Breast epithelium (tissue), 4 donors: ENCODE data around the gene GRIK4. TPM values are rescaled to one million over a fixed set of nuclear protein-coding genes. Genes with fewer than 3 reads are reported as not detected.

Source experiments
- DNase-seq, 2 donors: peaks; one replicate each; pipeline ENCODE4 v3.0.0-alpha.2; 2019; ENCODE audit warnings: low spot score in 2 of 2
- H3K27ac ChIP-seq, 2 donors: fragments of 200-600 bp; sonication (generic) in 1 of 2; one replicate each; pipeline ENCODE4 v1.5.1; 2016 to 2019; ENCODE audit warnings: mild to moderate bottlenecking in 1 of 2
- H3K27me3 ChIP-seq, 2 donors: fragments of 200-600 bp; sonication (generic) in 1 of 2; one replicate each; pipeline versions ENCODE4 v1.5.1 to v1.6.0; 2017 to 2019; ENCODE audit warnings: control low read depth in 1 of 2, mild to moderate bottlenecking in 1 of 2
- H3K36me3 ChIP-seq: fragments of 200-600 bp; one replicate; pipeline ENCODE4 v1.5.1; 2019
- H3K4me1 ChIP-seq, 2 donors: fragments of 200-600 bp; sonication (generic); one replicate each; pipeline ENCODE4 v1.5.1; 2016 to 2019; ENCODE audit warnings: control low read depth in 1 of 2
- H3K4me3 ChIP-seq, 3 donors: fragments of 200-600 bp; sonication (generic); 1 replicate in 2 of 3; 2 replicates in 1 of 3; pipeline ENCODE4 v1.5.1; 2016 to 2019; ENCODE audit warnings: mild to moderate bottlenecking in 3 of 3, moderate library complexity in 2 of 3
- H3K9me3 ChIP-seq, 2 donors: fragments of 200-600 bp; sonication (generic) in 1 of 2; one replicate each; pipeline ENCODE4 v1.5.1; 2016 to 2019; ENCODE audit warnings: control low read depth in 1 of 2
- POLR2A ChIP-seq: fragments of 450-650 bp; IDR thresholded peaks from one replicate; pipeline ENCODE4 v1.6.1; 2016; ENCODE audit warnings: antibody characterized with exemption, mild to moderate bottlenecking, moderate library complexity
- POLR2AphosphoS5 ChIP-seq, 3 donors: sonication (generic); formaldehyde crosslinking; IDR thresholded peaks; one replicate each; pipeline ENCODE4 v1.6.1; 2017; ENCODE audit warnings: antibody characterized with exemption in 3 of 3
- intact Hi-C: fragments of 100-400 bp; cut with DNase I; formaldehyde crosslinking; loops from one replicate; pipeline ENCODE4 v1.15.1; 2023; ENCODE audit warnings: low total_unique reads
- total RNA-seq, 3 donors: library from RNA; depleted of rRNA; stranded (reverse); fragments of >200 nt; gene quantifications; one replicate each; pipeline ENCODE4 v1.1.0, GENCODE V29; 2016
- TF ChIP-seq, protein P1 (sequence below), 3 donors: fragments of 450-650 bp; IDR thresholded peaks; one replicate each; pipeline ENCODE4 v1.5.1; 2016 to 2017; ENCODE audit warnings: antibody characterized with exemption in 3 of 3, mild to moderate bottlenecking in 3 of 3, moderate library complexity in 3 of 3

Gene GRIK4
- total RNA-seq, 3 donors from 2014 or later: 0.29 to 0.66 TPM; not detected in 1

DNA sequence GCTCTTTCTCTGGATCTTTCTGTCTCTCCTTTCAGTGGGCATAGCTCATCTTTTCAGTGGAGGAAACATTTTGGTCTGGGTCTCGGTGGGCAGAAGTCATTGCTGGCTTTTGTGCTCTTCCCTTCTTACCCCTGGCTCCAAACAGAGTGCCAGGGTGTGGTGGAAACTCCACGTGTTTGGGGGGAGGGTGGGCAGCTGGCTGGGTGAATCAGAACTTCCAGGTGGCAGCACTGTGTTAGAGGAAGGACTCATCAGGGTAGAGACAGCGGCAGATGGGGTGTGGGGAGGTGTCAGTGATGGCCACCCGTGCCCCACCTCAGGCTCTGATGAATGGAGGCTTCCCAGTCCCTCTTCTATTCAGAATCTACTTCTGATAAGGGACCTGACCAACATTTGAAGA is 114.0 kb downstream of the GRIK4 start:
- no peak overlapping the region for H3K27ac ChIP-seq
- DNase-seq: no peak
- no peak for TF ChIP-seq POLR2A
- TF ChIP-seq, protein P1, sequence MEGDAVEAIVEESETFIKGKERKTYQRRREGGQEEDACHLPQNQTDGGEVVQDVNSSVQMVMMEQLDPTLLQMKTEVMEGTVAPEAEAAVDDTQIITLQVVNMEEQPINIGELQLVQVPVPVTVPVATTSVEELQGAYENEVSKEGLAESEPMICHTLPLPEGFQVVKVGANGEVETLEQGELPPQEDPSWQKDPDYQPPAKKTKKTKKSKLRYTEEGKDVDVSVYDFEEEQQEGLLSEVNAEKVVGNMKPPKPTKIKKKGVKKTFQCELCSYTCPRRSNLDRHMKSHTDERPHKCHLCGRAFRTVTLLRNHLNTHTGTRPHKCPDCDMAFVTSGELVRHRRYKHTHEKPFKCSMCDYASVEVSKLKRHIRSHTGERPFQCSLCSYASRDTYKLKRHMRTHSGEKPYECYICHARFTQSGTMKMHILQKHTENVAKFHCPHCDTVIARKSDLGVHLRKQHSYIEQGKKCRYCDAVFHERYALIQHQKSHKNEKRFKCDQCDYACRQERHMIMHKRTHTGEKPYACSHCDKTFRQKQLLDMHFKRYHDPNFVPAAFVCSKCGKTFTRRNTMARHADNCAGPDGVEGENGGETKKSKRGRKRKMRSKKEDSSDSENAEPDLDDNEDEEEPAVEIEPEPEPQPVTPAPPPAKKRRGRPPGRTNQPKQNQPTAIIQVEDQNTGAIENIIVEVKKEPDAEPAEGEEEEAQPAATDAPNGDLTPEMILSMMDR (IDR thresholded peaks at IDR 0.05): no peak
- intact Hi-C loops: no loop called here
- no peaks in the 10 kb centered on the region for H3K36me3 ChIP-seq
- no peaks in the 10 kb centered on the region for H3K4me1 ChIP-seq
- no peaks in the 10 kb centered on the region for H3K27me3 ChIP-seq
- no peaks in the 10 kb centered on the region for H3K9me3 ChIP-seq
- no peak overlapping the region for H3K4me3 ChIP-seq

DNA sequence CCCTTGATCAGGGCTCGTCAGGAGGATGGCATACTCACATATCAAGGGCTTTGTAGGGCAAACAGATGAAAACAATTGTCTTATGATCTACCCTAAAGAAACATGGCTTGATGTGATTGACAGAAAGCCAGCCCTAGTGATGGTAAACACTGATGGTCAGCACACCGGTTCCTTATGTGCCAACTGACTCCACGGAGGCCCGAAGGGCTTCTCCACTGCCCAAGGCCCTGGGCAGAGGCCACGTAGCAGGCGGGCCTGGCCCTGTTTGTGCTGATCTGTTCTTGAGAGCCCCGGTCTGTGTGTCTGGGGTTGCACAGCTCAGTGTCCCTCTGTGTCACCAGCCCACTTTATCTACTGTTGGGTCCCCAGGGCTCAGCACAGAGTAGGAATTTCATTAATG is 115.2 kb downstream of the GRIK4 start:
- intact Hi-C loops: no loop called here
- no peak for DNase-seq
- Histone ChIP-seq H3K27me3 (no peaks in the 10 kb centered on the region), H3K27ac (no peak overlapping the region), H3K4me3 (no peak overlapping the region), H3K36me3 (no peaks in the 10 kb centered on the region), H3K4me1 (no peaks in the 10 kb centered on the region), H3K9me3 (no peaks in the 10 kb centered on the region)
- TF ChIP-seq, protein P1 (IDR thresholded peaks at IDR 0.05): no peak
- TF ChIP-seq POLR2A (no peak), POLR2AphosphoS5 (IDR thresholded peaks at IDR 0.05) (no peak)

DNA sequence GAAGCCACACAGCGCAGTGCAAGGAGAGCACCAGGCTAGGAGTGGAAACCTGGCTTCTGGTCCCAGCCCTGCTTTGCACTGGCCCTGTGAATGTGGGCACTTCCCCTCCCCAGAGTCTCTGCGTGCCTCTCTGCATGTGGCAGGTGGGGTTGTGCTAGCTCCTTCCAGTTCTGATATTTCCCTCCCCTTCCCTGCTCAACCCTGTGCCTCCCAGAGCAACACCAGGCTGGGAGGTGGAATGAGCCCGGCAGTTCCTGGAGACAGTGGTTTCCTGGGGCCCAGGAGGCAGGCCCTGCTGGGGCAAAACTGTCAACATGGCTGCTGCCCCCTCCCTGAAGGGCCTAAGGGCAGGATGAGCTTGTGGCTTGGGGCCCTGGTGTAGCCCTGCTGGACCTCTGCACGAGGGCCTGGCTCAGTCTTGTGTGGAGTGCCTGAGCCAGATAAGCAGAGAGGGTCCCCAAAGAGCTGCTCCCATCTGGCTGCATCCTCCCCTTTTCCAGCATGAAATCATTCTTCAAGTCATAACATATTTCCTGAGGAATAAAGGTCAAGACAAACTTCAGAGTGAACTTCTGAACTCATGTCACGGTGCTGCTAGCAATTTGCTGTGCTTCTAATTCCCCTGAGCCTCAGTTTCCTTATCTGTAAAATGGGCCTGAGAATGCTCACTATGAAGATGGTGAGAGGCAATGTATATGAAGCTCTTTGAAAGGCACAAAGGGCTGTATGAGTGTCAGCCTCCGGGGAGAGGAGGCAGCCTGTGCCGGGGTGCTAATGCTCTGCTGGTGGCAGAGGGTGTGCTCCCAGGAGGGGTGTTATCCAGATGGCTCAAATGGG is 116.0 kb downstream of the GRIK4 start:
- H3K36me3 ChIP-seq: no peaks in the 10 kb centered on the region
- H3K4me1 ChIP-seq: no peaks in the 10 kb centered on the region
- no peaks in the 10 kb centered on the region for H3K9me3 ChIP-seq
- H3K27me3 ChIP-seq: no peaks in the 10 kb centered on the region
- TF ChIP-seq, protein P1 (IDR thresholded peaks at IDR 0.05): no peak
- no peak for TF ChIP-seq POLR2A
- TF ChIP-seq POLR2AphosphoS5 (IDR thresholded peaks at IDR 0.05): no peak
- no peak for DNase-seq
- H3K4me3 ChIP-seq: no peak overlapping the region
- H3K27ac ChIP-seq: no peak overlapping the region
- intact Hi-C loops: no loop called here

DNA sequence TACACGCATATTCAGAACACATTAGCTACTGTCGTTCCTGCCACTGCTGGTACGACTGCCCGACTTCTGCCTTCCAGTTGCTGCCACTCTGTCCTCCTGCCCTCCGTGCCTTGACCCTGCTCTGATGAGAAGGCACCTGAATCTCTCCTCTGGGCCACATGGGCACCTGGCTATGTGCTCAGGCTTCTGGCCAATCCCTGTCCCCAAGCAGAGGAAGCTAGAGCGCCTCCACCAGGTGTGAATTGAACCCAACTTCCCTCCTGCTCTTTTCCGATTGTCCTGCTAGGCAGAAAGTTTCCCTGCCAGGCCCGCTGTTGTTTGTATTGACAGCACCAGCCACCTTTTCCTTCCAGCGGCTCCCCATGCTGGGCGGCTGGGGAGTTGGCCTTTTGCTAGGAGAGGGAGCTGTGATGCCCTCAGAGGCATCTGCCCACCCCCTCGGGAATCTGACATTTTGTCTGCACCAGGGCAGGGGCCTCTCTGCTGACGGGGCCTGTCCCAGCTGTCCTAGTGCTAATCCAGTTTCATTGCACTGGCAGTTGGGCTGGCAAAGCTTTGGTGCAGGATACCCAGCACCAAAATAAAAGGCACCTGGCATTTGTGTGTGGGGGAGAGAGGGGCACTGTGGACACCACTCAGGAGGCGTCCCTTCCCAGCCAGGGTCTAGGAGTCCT is 118.0 kb downstream of the GRIK4 start:
- Histone ChIP-seq H3K36me3 (no peaks in the 10 kb centered on the region), H3K27me3 (no peaks in the 10 kb centered on the region), H3K4me1 (no peaks in the 10 kb centered on the region), H3K27ac (no peak overlapping the region), H3K4me3 (no peak overlapping the region), H3K9me3 (no peaks in the 10 kb centered on the region)
- intact Hi-C loops: no loop called here
- DNase-seq: no peak
- TF ChIP-seq POLR2A (no peak), POLR2AphosphoS5 (IDR thresholded peaks at IDR 0.05) (no peak)
- TF ChIP-seq, protein P1 (IDR thresholded peaks at IDR 0.05): no peak

DNA sequence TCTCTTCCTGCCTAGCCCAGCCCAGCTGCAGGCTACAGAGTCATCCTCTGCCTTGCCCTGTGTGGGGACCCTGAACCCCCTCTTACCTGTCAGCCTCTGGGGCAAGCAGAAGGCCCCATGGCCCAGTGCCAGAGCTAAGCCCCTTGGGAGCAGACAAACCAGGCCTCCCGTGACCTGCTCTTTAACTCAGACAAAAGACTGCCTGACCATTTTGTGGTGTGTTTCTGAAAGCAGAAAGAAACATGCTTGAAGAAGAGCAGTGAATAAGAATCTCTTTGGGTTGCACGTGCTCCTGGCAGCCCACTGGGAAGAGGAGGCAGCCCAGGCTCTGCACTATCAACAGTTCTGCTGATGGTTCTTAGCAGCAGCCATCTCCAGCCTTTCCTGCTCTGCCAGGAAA is 118.6 kb downstream of the GRIK4 start:
- no peak overlapping the region for H3K27ac ChIP-seq
- intact Hi-C loops: no loop called here
- no peak for DNase-seq
- H3K4me3 ChIP-seq: no peak overlapping the region
- no peaks in the 10 kb centered on the region for H3K9me3 ChIP-seq
- no peaks in the 10 kb centered on the region for H3K4me1 ChIP-seq
- H3K36me3 ChIP-seq: no peaks in the 10 kb centered on the region
- TF ChIP-seq, protein P1 (IDR thresholded peaks at IDR 0.05): no peak
- TF ChIP-seq POLR2AphosphoS5 (IDR thresholded peaks at IDR 0.05): no peak
- no peak for TF ChIP-seq POLR2A
- H3K27me3 ChIP-seq: no peaks in the 10 kb centered on the region
